ENCODE results near the gene KLHDC8B.

The KLHDC8B gene

DNA sequence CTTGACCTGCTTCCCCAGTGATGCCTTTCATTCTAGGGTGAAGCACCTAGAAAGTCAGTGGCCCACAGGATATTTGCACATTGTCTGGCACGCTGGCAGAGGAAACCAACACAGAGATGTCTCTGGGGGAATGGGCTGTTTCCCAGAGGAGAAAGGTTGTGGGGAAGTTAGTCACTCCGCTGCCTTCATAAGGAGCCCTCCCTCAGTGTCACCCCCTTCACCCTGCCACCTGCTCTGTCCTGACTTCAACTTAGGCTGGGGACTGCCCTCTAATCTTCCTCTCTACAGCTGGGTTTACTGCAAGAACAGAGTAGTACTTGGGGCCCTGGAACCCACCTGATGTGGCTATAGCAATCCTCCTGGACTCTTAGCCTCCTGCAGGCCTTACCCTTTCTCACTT is 5.7 kb downstream of the KLHDC8B start:
- no peak for DNase-seq (ENCODE audit: low spot score)
- TF ChIP-seq, protein P1, sequence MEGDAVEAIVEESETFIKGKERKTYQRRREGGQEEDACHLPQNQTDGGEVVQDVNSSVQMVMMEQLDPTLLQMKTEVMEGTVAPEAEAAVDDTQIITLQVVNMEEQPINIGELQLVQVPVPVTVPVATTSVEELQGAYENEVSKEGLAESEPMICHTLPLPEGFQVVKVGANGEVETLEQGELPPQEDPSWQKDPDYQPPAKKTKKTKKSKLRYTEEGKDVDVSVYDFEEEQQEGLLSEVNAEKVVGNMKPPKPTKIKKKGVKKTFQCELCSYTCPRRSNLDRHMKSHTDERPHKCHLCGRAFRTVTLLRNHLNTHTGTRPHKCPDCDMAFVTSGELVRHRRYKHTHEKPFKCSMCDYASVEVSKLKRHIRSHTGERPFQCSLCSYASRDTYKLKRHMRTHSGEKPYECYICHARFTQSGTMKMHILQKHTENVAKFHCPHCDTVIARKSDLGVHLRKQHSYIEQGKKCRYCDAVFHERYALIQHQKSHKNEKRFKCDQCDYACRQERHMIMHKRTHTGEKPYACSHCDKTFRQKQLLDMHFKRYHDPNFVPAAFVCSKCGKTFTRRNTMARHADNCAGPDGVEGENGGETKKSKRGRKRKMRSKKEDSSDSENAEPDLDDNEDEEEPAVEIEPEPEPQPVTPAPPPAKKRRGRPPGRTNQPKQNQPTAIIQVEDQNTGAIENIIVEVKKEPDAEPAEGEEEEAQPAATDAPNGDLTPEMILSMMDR (IDR thresholded peaks at IDR 0.05; ENCODE audit: extremely low read depth, insufficient read depth, missing control alignments) = no peak
- in situ Hi-C loops (cut with MboI; ENCODE audit: low pct_unique_long_range_greater_than_20kb, low sequenced_read_pairs, unreplicated experiment) = no loop called here

DNA sequence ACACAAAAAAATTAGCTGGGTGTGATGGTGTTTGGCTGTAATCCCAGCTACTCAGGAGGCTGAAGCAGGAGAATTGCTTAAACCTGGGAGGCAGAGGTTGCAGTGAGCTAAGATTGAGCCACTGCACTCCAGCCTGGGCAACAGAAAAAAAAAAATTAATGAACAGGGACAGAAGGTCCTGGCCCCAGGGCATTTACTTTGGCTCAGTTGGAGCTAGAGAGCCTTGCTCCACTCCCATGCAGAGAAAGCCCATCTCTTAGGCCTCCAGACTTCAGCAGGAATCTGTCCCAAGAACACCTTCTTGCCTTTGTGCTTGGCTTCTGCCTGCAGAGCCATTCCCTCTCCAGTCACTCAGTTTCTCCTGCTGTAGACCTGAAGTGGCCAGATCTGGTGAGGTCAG is 8.7 kb downstream of the KLHDC8B start:
- no peak for DNase-seq (ENCODE audit: low spot score)
- TF ChIP-seq, protein P1 (IDR thresholded peaks at IDR 0.05; ENCODE audit: extremely low read depth, insufficient read depth, missing control alignments) = no peak
- in situ Hi-C loops (cut with MboI; ENCODE audit: low pct_unique_long_range_greater_than_20kb, low sequenced_read_pairs, unreplicated experiment) = no loop called here

DNA sequence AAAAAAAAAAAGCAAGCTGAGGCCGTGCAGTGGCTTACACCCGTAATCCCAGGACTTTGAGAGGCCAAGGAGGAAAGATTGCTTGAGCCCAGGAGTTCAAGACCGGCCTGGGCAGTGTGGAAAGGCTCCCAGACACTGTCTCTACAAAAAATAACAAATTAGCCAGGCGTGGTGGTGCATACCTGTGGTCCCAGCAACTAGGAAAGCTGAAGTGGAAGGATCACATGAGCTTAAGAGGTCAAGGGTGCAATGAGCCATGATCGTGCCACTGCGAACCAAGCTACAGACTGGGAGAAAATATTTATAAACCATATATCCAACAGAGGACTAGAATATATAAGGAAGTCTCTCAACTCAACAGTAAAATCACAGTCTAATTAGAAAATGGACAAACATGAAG is 10.0 kb downstream of the KLHDC8B start:
- DNase-seq (ENCODE audit: low spot score) = no peak
- TF ChIP-seq, protein P1 (IDR thresholded peaks at IDR 0.05; ENCODE audit: extremely low read depth, insufficient read depth, missing control alignments) = no peak
- in situ Hi-C loops (cut with MboI; ENCODE audit: low pct_unique_long_range_greater_than_20kb, low sequenced_read_pairs, unreplicated experiment) = no loop called here

DNA sequence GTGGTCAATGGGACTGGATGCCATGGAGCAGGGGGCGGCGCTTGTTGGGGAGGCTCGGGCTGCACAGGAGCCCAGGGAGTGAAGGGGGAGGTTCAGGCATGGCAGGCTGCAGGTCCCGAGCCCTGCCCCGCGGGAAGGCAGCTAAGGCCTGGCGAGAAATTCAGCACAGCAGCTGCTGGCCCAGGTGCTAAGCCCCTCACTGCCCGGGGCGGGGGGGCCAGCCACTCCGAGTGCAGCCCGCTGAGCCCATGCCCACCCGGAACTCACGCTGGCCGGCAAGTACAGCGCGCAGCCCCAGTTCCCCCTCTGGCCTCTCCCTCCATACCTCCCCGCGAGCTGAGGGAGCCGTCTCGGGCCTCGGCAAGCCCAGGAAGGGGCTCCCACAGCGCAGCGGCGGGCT is 11.3 kb downstream of the KLHDC8B start:
- TF ChIP-seq, protein P1 (IDR thresholded peaks at IDR 0.05; ENCODE audit: extremely low read depth, insufficient read depth, missing control alignments) = no peak
- DNase-seq (ENCODE audit: low spot score) = no peak
- in situ Hi-C loops (cut with MboI; ENCODE audit: low pct_unique_long_range_greater_than_20kb, low sequenced_read_pairs, unreplicated experiment) = no loop called here

DNA sequence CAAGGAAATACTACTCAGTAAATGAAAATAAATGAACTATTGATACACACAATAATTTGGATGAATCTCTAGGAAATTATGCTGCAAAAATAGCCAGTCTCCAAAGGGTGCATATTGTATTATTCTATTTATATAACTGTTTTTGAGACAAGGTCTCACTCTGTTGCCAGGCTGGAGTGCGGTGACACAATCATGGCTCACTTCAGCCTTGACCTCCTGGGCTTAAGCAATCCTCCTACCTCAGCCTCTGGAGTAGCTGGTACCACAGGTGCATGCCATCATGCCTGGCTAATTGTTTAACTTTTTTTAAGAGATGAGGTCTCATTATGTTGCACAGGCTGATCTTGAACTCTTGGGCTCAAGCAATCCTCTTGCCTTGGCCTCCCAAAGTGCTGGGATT is 12.5 kb downstream of the KLHDC8B start:
- DNase-seq (ENCODE audit: low spot score) = no peak
- TF ChIP-seq, protein P1 (IDR thresholded peaks at IDR 0.05; ENCODE audit: extremely low read depth, insufficient read depth, missing control alignments) = no peak
- in situ Hi-C loops (cut with MboI; ENCODE audit: low pct_unique_long_range_greater_than_20kb, low sequenced_read_pairs, unreplicated experiment) = no loop called here

DNA sequence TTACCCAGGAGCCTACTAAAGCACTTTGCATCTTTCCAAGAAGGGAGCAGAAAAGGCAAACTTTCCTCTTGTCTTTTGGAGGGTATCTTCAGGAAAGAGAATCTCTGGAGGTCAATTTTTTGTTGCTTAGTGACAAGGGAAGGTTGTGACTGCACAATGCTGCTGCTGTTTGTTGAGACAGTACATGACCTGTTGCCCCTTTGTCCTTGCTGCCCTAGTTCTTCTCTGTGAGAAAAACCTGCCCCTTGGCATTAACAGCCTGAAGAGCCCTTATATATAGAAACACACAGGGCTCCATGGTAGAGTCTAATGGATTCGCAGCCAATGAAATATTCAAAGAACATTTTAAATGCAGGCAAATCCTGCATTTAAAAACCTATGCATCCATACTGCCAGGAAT is 20.3 kb downstream of the KLHDC8B start:
- TF ChIP-seq, protein P1 (IDR thresholded peaks at IDR 0.05; ENCODE audit: extremely low read depth, insufficient read depth, missing control alignments) = no peak
- in situ Hi-C loops (cut with MboI; ENCODE audit: low pct_unique_long_range_greater_than_20kb, low sequenced_read_pairs, unreplicated experiment) = no loop called here
- DNase-seq (ENCODE audit: low spot score) = no peak

DNA sequence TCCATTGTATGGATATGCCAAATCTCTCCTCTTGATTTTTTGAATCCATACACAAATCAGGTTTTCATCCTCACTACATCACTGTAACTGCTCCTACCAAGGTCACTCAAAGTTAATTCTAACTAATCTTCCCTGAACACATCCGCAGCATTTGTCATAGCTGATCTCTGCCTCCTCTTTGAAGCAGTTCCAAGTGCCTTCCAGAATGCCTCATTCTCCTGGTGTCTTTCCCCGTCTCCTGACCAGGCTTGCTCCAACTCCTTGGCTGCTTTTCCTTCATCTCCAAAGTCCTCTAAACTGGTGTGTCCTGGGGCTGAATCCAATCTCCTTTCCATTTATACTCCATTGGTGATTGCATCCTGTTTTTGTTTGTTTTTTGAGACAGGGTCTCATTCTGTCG is 26.8 kb downstream of the KLHDC8B start:
- TF ChIP-seq, protein P1 (IDR thresholded peaks at IDR 0.05; ENCODE audit: extremely low read depth, insufficient read depth, missing control alignments) = no peak
- in situ Hi-C loops (cut with MboI; ENCODE audit: low pct_unique_long_range_greater_than_20kb, low sequenced_read_pairs, unreplicated experiment) = no loop called here
- no peak for DNase-seq (ENCODE audit: low spot score)
